HCT116 (cell line): Measurements from ENCODE around the gene TAF1C. TPM values are rescaled to one million over a fixed set of nuclear protein-coding genes. Genes with fewer than 3 reads are reported as not detected.

Experiments
- ATAC-seq: fragments of 200-7000 bp; cut with Tn5 transposase; 2 replicates; pipeline ENCODE4 v1.9.1; 2020; ENCODE audit warnings: mild to moderate bottlenecking, moderate library complexity
- BruUV-seq: library from RNA; stranded (reverse); fragments of 400-500 nt; replicated peaks from 2 replicates; lab custom pipeline; 2021; lab: Mats Ljungman, UMichigan
- CTCF ChIA-PET: fragments of 300-600 bp; sonication (Branson Sonifier 250); formaldehyde crosslinking; loops from one replicate; lab custom pipeline; 2021; ENCODE audit warnings: antibody characterized with exemption; lab: Charles Lee
- POLR2A ChIA-PET: fragments of 300-600, 350-600 bp; sonication (Branson Sonifier 250); formaldehyde crosslinking; loops from one replicate; lab custom pipeline; 2021; ENCODE audit warnings: antibody characterized with exemption; lab: Charles Lee
- RAD21 ChIA-PET, 2 experiments: fragments of 300-600 bp; sonication (Branson Sonifier 250); formaldehyde crosslinking; loops; one replicate each; lab custom pipeline; 2023; ENCODE audit warnings: low total read pairs in 2 of 2; ENCODE audit not compliant: uncharacterized antibody in 2 of 2, unreplicated experiment in 2 of 2, low non-redundant PET in 1 of 2; lab: Charles Lee
- DNase-seq: peaks from one replicate; pipeline ENCODE4 v3.0.0-alpha.2; 2010; ENCODE audit warnings: low read depth, low spot score
- H2AFZ ChIP-seq: fragments of 200-600 bp; shearing (Covaris generic), sonication (generic); 2 replicates; pipeline ENCODE4 v1.6.1; 2017; ENCODE audit warnings: low read depth, mixed run types, mixed read lengths, antibody characterized with exemption, low read length; ENCODE audit not compliant: poor library complexity, severe bottlenecking
- H3K27ac ChIP-seq: 2 replicates; pipeline ENCODE4 v1.5.1; 2012; ENCODE audit warnings: low read depth, low read length
- H3K27me3 ChIP-seq: fragments of 200-600 bp; sonication (generic); 2 replicates; pipeline ENCODE4 v1.6.1; 2016; ENCODE audit warnings: mixed run types, low read length, mixed read lengths; ENCODE audit not compliant: insufficient read depth
- H3K36me3 ChIP-seq, 2 experiments: fragments of 200-500 bp in 1 of 2; fragments of 200-600 bp in 1 of 2; sonication (Bioruptor generic) in 1 of 2; sonication (generic) in 1 of 2; 2 replicates each; pipeline versions ENCODE4 v1.5.1 to v1.6.1; 2014 to 2016; ENCODE audit warnings: low read length in 2 of 2, inconsistent platforms in 1 of 2, mixed read lengths in 1 of 2, mixed run types in 1 of 2; ENCODE audit not compliant: insufficient read depth in 2 of 2, control insufficient read depth in 1 of 2
- H3K4me1 ChIP-seq, 2 experiments: fragments of 200-600 bp in 1 of 2; sonication (generic) in 1 of 2; 2 replicates each; pipeline versions ENCODE4 v1.5.1 to v1.6.1; 2012 to 2017; ENCODE audit warnings: low read length in 2 of 2, inconsistent platforms in 1 of 2, mild to moderate bottlenecking in 1 of 2, mixed read lengths in 1 of 2, mixed run types in 1 of 2, moderate library complexity in 1 of 2; ENCODE audit not compliant: insufficient read depth in 2 of 2, control insufficient read depth in 1 of 2
- H3K4me2 ChIP-seq: fragments of 200-600 bp; sonication (generic); 2 replicates; pipeline ENCODE4 v1.6.1; 2017; ENCODE audit warnings: mixed run types, low read length, mixed read lengths
- H3K4me3 ChIP-seq, 2 experiments: fragments of 200-600 bp in 1 of 2; sonication (generic) in 1 of 2; replicated peaks in 1 of 2; 2 replicates each; pipeline ENCODE4 v1.5.1; 2011 to 2016; ENCODE audit warnings: low read length in 2 of 2, control low read depth in 1 of 2, low read depth in 1 of 2, mild to moderate bottlenecking in 1 of 2, mixed read lengths in 1 of 2, mixed run types in 1 of 2
- H3K79me2 ChIP-seq: fragments of 200-600 bp; sonication (generic); 2 replicates; pipeline ENCODE4 v1.6.1; 2017; ENCODE audit warnings: mild to moderate bottlenecking, mixed run types, low read length, moderate library complexity, mixed read lengths; ENCODE audit not compliant: insufficient read depth
- H3K9ac ChIP-seq: fragments of 200-600 bp; sonication (generic); 2 replicates; pipeline ENCODE4 v1.6.1; 2016; ENCODE audit warnings: low read length, mixed read lengths
- H3K9me2 ChIP-seq: fragments of 200-600 bp; sonication (generic), shearing (Covaris generic); 2 replicates; pipeline ENCODE4 v1.6.1; 2017; ENCODE audit warnings: mixed run types, mild to moderate bottlenecking, moderate library complexity; ENCODE audit not compliant: insufficient read depth
- H3K9me3 ChIP-seq, 2 experiments: fragments of 200-500 bp in 1 of 2; fragments of 200-600 bp in 1 of 2; sonication (Bioruptor generic) in 1 of 2; sonication (generic) in 1 of 2; 2 replicates each; pipeline ENCODE4 v1.6.1; 2014 to 2017; ENCODE audit warnings: low read length in 2 of 2, mixed read lengths in 2 of 2, inconsistent platforms in 1 of 2, low read depth in 1 of 2, mild to moderate bottlenecking in 1 of 2, mixed run types in 1 of 2, moderate library complexity in 1 of 2; ENCODE audit not compliant: control insufficient read depth in 1 of 2, insufficient read depth in 1 of 2
- H4K20me1 ChIP-seq: fragments of 200-600 bp; sonication (generic), shearing (Covaris generic); 2 replicates; pipeline ENCODE4 v1.6.1; 2017; ENCODE audit warnings: mixed run types, mild to moderate bottlenecking, moderate library complexity; ENCODE audit not compliant: insufficient read depth
- ATF3 ChIP-seq: IDR thresholded peaks from 2 replicates; pipeline ENCODE4 v1.6.1; 2012
- CBX3 ChIP-seq: IDR thresholded peaks from 2 replicates; pipeline ENCODE4 v1.6.1; 2012; ENCODE audit warnings: low read depth
- CTCF ChIP-seq, 3 experiments: fragments of 200-600 bp in 1 of 3; sonication (generic) in 1 of 3; IDR thresholded peaks in 2 of 3; conservative IDR thresholded peaks in 1 of 3; 2 replicates each; pipeline ENCODE4 v1.5.1; 2012 to 2017; ENCODE audit warnings: low read depth in 2 of 3, low read length in 2 of 3, antibody characterized with exemption in 1 of 3, borderline replicate concordance in 1 of 3, control low read depth in 1 of 3, mild to moderate bottlenecking in 1 of 3, mixed read lengths in 1 of 3, mixed run types in 1 of 3, moderate library complexity in 1 of 3; ENCODE audit not compliant: insufficient read depth in 1 of 3
- EGR1 ChIP-seq: IDR thresholded peaks from 2 replicates; pipeline ENCODE4 v1.6.1; 2012; ENCODE audit warnings: low read depth
- ELF1 ChIP-seq: IDR thresholded peaks from 2 replicates; pipeline ENCODE4 v1.6.1; 2012; ENCODE audit warnings: low read depth, borderline replicate concordance
- FOSL1 ChIP-seq: IDR thresholded peaks from 2 replicates; pipeline ENCODE4 v1.6.1; 2012; ENCODE audit warnings: low read depth
- JUND ChIP-seq: IDR thresholded peaks from 2 replicates; pipeline ENCODE4 v1.6.1; 2012
- SRF ChIP-seq: IDR thresholded peaks from 2 replicates; pipeline ENCODE4 v1.6.1; 2012; ENCODE audit warnings: low read depth
- ZFX ChIP-seq: fragments of 450-650 bp; IDR thresholded peaks from 2 replicates; pipeline ENCODE4 v1.6.1; 2017
- ZNF274 ChIP-seq: fragments of 200-500 bp; sonication (Bioruptor generic); IDR thresholded peaks from 2 replicates; pipeline ENCODE4 v1.6.1; 2014; ENCODE audit warnings: mild to moderate bottlenecking, low read depth, low read length, inconsistent platforms
- intact Hi-C: fragments of 100-400 bp; cut with micrococcal nuclease; formaldehyde crosslinking; loops from 2 replicates; pipeline ENCODE4 v1.10.0; 2022
- total RNA-seq: library from RNA; stranded (reverse); gene quantifications from one replicate; pipeline ENCODE4 v1.2.1, GENCODE V29; 2021; ENCODE audit not compliant: unreplicated experiment
- TF ChIP-seq, protein P1 (sequence below): IDR thresholded peaks from 2 replicates; pipeline ENCODE4 v1.6.1; 2011; ENCODE audit warnings: mild to moderate bottlenecking, low read length, moderate library complexity; ENCODE audit not compliant: insufficient replicate concordance; ENCODE audit errors: extremely low read depth
- TF ChIP-seq, protein P2 (sequence below): IDR thresholded peaks from 2 replicates; pipeline ENCODE4 v1.6.1; 2012

The TAF1C gene
- total RNA-seq, 1 experiment from 2014 or later, result 76.3 TPM

DNA sequence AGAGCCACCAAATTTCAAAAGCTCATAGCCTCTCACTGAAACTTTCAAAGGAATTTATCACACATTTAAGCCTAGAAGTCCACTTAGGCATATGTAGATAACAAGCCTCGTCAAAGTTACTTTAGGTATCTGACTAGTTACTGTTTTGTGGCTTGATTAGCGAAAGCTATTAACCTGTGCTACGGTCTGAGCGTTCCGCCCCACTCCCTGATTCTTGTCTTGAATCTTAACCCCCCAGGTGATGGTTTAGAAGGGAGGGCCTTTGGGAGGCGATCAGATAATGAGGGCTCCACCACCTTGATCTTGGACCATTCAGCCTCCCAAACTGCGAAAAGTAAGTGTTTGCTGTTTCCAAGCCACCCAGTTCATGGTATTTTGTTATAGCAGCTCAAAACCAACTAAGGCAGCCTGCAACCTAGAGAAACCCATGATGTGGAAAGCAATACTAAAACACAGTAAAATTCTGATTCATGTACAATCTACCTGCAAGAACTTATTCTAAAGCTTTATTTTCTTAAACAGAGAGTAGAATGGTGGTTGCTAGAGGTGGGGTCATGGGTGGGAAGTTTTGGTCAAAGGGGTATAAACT, 49.0 kb downstream of the TAF1C start:
- intact Hi-C loops, result no loop called here
- H3K36me3 ChIP-seq, result no peaks in the 10 kb centered on the region
- H3K4me3 ChIP-seq, result no peak overlapping the region
- no peak overlapping the region for H3K27ac ChIP-seq
- no peak for ATAC-seq
- H3K9me2 ChIP-seq, result no peaks in the 10 kb centered on the region
- peaks cover 23 to 35% of the 10 kb centered on the region in 2 experiments for H3K4me1 ChIP-seq
- H3K27me3 ChIP-seq, result no peaks in the 10 kb centered on the region
- ChIA-PET CTCF (no interaction called here), RAD21 (no interaction called here), POLR2A (interaction anchor here (0.8 kb wide), 1 partner anchor 21 kb away, joined by 3 read pairs; the partner anchor contains the start of gene MBTPS1)
- H3K79me2 ChIP-seq, result peaks cover 56% of the 10 kb centered on the region
- BruUV-seq, result no TSS peak
- no peak for DNase-seq
- no peaks in the 10 kb centered on the region for H3K9me3 ChIP-seq
- TF ChIP-seq EGR1 (no peak), CTCF (IDR thresholded peaks at IDR 0.05 in 2 of 3, conservative IDR thresholded peaks at IDR 0.05 in 1 of 3; ENCODE audit: borderline replicate concordance in 1 of 3, insufficient read depth in 1 of 3, low read depth in 2 of 3, low read length in 2 of 3) (no peak), FOSL1 (no peak)
- H3K9ac ChIP-seq, result no peak overlapping the region
- no peak overlapping the region for H2AFZ ChIP-seq
- H4K20me1 ChIP-seq, result no peaks in the 10 kb centered on the region; the same call in 1 of the 2 replicates
- peak overlapping the region; percentile 24; the same call in 1 of the 2 replicates for H3K4me2 ChIP-seq

DNA sequence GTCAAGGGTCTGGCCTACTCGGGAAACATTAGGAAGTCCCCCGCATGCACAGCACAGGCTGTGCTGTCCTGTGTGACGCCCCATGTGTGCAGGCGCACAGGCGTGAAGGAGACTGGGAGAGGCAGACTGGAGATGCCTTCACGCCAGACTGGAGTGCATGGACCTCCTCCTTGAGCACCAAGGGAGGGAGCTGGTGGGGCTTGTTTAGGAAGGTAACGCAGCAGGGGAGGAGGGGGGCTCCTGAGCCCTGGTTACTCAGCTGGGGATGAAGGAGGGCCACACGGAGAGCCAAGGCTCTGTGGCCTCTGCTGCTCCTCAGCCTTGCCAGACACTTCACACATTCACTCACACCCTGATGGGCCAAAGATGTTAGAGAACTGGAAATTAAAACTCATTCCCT, 49.6 kb downstream of the TAF1C start:
- H3K27me3 ChIP-seq, result no peaks in the 10 kb centered on the region
- POLR2A ChIA-PET, result interaction anchor here (0.8 kb wide), 1 partner anchor 21 kb away, joined by 3 read pairs; the partner anchor contains the start of gene MBTPS1
- H3K27ac ChIP-seq, result no peak overlapping the region
- H4K20me1 ChIP-seq, result no peaks in the 10 kb centered on the region; the same call in 1 of the 2 replicates
- no peak overlapping the region for H2AFZ ChIP-seq
- ATAC-seq, result no peak
- no peak overlapping the region for H3K4me3 ChIP-seq
- RAD21 ChIA-PET, result no interaction called here
- no peak overlapping the region for H3K4me2 ChIP-seq
- H3K36me3 ChIP-seq, result no peaks in the 10 kb centered on the region
- peaks cover 51% of the 10 kb centered on the region for H3K79me2 ChIP-seq
- CTCF ChIA-PET, result no interaction called here
- H3K9me2 ChIP-seq, result no peaks in the 10 kb centered on the region
- no TSS peak for BruUV-seq
- peaks cover 23 to 35% of the 10 kb centered on the region in 2 experiments for H3K4me1 ChIP-seq
- DNase-seq, result no peak
- H3K9ac ChIP-seq, result no peak overlapping the region
- no peaks in the 10 kb centered on the region for H3K9me3 ChIP-seq
- intact Hi-C loops, result no loop called here
- no peak for TF ChIP-seq JUND
- TF ChIP-seq, protein P1, sequence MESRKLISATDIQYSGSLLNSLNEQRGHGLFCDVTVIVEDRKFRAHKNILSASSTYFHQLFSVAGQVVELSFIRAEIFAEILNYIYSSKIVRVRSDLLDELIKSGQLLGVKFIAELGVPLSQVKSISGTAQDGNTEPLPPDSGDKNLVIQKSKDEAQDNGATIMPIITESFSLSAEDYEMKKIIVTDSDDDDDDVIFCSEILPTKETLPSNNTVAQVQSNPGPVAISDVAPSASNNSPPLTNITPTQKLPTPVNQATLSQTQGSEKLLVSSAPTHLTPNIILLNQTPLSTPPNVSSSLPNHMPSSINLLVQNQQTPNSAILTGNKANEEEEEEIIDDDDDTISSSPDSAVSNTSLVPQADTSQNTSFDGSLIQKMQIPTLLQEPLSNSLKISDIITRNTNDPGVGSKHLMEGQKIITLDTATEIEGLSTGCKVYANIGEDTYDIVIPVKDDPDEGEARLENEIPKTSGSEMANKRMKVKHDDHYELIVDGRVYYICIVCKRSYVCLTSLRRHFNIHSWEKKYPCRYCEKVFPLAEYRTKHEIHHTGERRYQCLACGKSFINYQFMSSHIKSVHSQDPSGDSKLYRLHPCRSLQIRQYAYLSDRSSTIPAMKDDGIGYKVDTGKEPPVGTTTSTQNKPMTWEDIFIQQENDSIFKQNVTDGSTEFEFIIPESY, result no peak
- TF ChIP-seq CBX3, result no peak
- TF ChIP-seq ELF1, result no peak
- TF ChIP-seq, protein P2, sequence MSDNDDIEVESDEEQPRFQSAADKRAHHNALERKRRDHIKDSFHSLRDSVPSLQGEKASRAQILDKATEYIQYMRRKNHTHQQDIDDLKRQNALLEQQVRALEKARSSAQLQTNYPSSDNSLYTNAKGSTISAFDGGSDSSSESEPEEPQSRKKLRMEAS, result no peak
- no peak for TF ChIP-seq ATF3
- TF ChIP-seq ZFX, result no peak
- TF ChIP-seq SRF, result no peak
- no peak for TF ChIP-seq CTCF (IDR thresholded peaks at IDR 0.05 in 2 of 3, conservative IDR thresholded peaks at IDR 0.05 in 1 of 3; ENCODE audit: borderline replicate concordance in 1 of 3, insufficient read depth in 1 of 3, low read depth in 2 of 3, low read length in 2 of 3)
- no peak for TF ChIP-seq ZNF274
